GM18951 (cell line): Measurements from ENCODE around the gene HMG20A.

Source experiments
- POLR2A ChIP-seq: IDR thresholded peaks from 4 replicates; pipeline ENCODE4 v1.6.1; 2011; ENCODE audit warnings: mild to moderate bottlenecking; ENCODE audit not compliant: insufficient read length, insufficient read depth; ENCODE audit errors: extremely low read depth
- in situ Hi-C: fragments of 300-500 bp; cut with MboI; formaldehyde crosslinking; loops from one replicate; pipeline ENCODE4 v1.12.0; 2022; ENCODE audit warnings: low sequenced_read_pairs, mixed read lengths, inconsistent platforms; ENCODE audit not compliant: unreplicated experiment

HMG20A gene

DNA sequence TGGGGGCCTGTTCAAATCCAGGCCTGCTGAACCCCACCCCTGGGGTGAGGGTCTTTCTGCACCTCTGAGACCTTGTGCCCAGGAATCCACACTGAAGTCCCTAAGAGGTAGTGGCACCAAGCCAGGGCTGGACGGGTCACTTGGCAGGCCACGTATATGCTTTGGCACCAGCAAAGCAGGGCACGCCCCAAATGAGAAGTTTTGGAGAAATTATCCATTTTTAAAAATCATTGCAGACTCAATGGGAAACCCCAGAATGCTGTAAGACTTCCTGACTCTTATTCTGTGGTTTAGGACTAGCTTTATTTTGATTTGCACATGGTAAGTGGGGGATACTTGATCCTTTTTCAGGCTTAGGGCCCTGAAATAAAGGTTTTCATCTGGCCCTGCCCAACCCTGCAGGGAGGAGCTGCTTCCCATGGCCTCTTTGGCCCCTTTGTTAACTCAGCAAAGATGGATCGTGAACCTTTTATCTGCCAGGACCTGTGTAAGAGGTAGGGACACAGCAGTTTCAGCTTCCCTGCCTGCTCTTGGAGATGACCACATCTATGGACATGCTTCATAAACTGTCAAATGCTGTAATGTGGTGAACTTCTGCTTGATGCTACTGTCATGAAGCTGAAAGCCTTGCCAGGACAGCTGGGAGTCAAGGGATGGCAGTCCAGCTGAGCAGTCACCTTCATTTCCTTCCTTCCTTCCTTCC is 88.0 kb downstream of the HMG20A start:
- no peak for TF ChIP-seq POLR2A
- in situ Hi-C loops, result loop anchor here (10.0 kb wide), 1 partner anchor 394 kb away; no protein-coding TSS in a partner anchor

GRCh38 chr15:77510066-77511057 is 89.7 kb downstream of the HMG20A start:
- in situ Hi-C loops, result no loop called here
- no peak for TF ChIP-seq POLR2A

DNA sequence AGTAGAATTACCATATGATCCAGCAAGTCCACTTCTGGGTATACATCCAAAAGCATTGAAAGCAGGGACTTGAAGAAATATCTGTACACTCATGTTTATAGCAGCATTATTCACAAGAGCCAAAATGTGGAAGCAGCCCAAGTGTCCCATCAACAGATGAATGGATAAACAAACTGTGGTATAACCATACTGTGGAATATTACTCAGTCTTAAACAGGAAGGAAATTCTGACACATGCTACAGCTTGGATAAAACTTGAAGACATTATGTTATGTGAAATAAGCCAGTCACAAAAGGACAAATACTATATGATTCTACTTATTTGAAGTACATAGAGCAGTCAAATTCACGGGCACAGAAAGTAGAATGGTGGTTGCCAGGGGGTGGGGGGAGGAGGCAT is 91.2 kb downstream of the HMG20A start:
- in situ Hi-C loops, result no loop called here
- TF ChIP-seq POLR2A, result no peak

DNA sequence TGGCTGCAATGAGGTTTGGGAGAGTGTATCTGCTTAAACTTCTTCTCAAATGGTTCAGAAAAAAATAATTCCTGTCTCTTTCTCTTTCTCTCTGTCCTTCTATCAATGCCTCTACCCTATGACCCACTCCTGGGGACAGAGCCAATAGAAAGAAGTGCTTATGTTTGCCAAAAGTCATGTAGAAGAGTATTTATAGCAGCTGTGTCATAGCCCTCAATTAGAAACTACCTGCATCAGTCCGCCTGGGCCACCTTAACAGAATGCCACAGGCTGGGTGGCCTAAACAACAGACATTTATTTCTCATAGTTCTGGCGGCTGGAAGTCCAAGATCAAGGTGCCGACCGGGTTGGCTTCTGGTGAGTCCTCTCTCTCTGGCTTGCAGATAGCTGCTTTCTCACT is 92.5 kb downstream of the HMG20A start:
- no peak for TF ChIP-seq POLR2A
- in situ Hi-C loops, result no loop called here

GRCh38 chr15:77514641-77515402 is 94.1 kb downstream of the HMG20A start:
- TF ChIP-seq POLR2A, result no peak
- in situ Hi-C loops, result no loop called here

- in situ Hi-C loops, result no loop called here
- TF ChIP-seq POLR2A, result no peak
These were observed 94.9 kb downstream of the HMG20A start for GRCh38 chr15:77515613-77516012.

DNA sequence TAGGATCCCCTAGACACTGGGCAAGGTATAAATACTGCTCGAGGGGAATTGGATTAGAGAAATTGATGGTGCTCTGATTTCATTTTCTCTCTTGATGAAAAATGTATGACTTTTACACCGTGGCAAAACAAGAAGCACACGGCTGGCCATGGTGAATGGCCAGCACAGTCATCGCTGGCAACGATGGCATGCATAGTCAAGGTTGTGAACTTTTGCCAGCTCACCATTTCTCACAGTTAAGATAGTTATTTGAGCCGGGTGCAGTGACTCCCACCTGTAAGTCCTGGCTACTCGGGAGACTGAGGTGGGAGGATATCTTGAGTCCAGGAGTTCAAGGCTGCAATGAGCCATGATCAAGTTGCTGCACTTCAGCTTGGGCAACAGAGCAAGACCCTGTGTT is 95.4 kb downstream of the HMG20A start:
- TF ChIP-seq POLR2A, result no peak
- in situ Hi-C loops, result no loop called here

- in situ Hi-C loops, result no loop called here
- no peak for TF ChIP-seq POLR2A
These were observed 96.1 kb downstream of the HMG20A start for GRCh38 chr15:77516786-77517185.

DNA sequence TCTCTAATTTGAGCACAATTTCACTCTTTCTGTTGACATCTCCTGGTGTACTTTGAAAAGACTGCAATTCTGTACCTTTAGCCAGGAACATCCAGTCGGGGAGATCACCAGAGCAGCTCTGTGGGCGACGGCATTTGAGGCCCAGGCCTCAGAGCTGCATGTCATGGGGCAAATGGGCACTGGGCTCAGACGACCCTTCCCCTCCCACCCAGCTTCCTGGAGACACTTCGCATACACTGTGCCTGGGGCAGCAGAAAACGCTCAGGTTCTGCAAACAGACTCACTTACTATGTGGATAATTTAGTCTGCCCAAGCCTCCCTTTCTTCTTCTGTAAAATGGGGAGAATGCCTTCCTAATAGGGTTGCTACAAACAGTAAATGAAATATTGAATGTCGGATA is 96.9 kb downstream of the HMG20A start:
- no peak for TF ChIP-seq POLR2A
- in situ Hi-C loops, result no loop called here

DNA sequence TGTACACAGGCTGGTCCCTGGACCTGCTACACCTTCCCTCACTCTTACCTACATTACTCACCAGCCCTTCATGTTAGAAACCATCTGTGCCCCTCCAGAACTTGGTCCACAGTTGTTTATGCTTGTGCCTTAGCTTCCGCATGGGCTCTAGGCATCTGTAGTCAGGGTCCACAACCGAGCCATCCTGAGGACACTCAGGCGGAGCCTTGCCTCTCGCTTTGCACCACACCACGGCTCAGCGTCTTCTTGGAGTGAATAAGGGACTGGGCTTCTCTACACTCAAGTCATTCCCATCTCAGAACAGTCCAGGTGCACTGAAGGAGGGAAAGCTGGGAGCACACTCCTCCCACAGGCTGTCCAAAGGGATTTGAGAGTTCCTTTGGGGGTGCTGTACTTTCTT is 97.8 kb downstream of the HMG20A start:
- in situ Hi-C loops, result no loop called here

GRCh38 chr15:77519540-77519939 is 98.9 kb downstream of the HMG20A start:
- in situ Hi-C loops, result no loop called here
- TF ChIP-seq POLR2A, result no peak

More for the DNA sequence above, 97.8 kb downstream of the HMG20A start:
- TF ChIP-seq POLR2A, result no peak

DNA sequence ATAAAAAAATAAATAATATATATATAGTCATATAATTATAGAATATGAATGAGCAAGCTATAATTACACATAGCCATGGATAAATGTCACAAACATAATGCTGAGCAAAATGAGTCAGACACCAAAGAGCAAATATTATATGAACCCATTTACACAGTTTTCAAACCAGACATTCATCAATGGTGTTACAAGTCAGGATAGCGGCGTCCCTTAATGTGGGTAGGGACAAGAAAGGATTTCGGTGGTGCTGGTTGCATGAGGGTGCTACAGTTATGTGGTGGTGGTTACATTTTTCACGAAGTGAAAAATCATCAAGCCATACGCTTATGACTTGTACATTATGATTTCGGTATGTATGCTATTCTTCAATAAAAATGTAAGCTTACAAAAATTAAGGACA is 100.5 kb downstream of the HMG20A start:
- in situ Hi-C loops, result no loop called here
- TF ChIP-seq POLR2A, result no peak

GRCh38 chr15:77525400-77525811 is 104.7 kb downstream of the HMG20A start:
- in situ Hi-C loops, result no loop called here
- TF ChIP-seq POLR2A, result no peak
